Sigmoid colon (tissue), 7 donors: ENCODE results near the gene RIMBP2. TPM values are rescaled to one million over a fixed set of nuclear protein-coding genes. Genes with fewer than 3 reads are reported as not detected.

Source experiments
- DNase-seq: peaks from one replicate; pipeline ENCODE4 v3.0.0-alpha.2; 2019
- H3K27ac ChIP-seq, 4 donors: fragments of 200-600 bp; sonication (generic); one replicate each; pipeline ENCODE4 v1.5.1; 2016 to 2019; ENCODE audit warnings: mild to moderate bottlenecking in 1 of 4
- H3K27me3 ChIP-seq, 3 donors: fragments of 200-600 bp; sonication (generic); one replicate each; pipeline ENCODE4 v1.5.1; 2019; ENCODE audit warnings: mild to moderate bottlenecking in 1 of 3
- H3K36me3 ChIP-seq, 4 donors: fragments of 200-600 bp; sonication (generic); one replicate each; pipeline ENCODE4 v1.5.1; 2016 to 2019
- H3K4me1 ChIP-seq, 4 donors: fragments of 200-600 bp; sonication (generic); one replicate each; pipeline ENCODE4 v1.5.1; 2017 to 2019
- H3K4me3 ChIP-seq, 4 donors: fragments of 200-600 bp; sonication (generic); one replicate each; pipeline ENCODE4 v1.5.1; 2017 to 2019; ENCODE audit warnings: mild to moderate bottlenecking in 2 of 4, moderate library complexity in 1 of 4
- H3K9me3 ChIP-seq, 4 donors: fragments of 200-600 bp in 3 of 4; sonication (generic) in 3 of 4; one replicate each; pipeline versions ENCODE4 v1.5.1 to v1.6.1; 2013 to 2019
- EP300 ChIP-seq, 4 donors: sonication (generic); formaldehyde crosslinking; IDR thresholded peaks; one replicate each; pipeline ENCODE4 v1.6.1; 2017; ENCODE audit warnings: antibody characterized with exemption in 4 of 4
- POLR2A ChIP-seq, 2 donors: fragments of 450-650 bp; IDR thresholded peaks; one replicate each; pipeline ENCODE4 v1.6.1; 2016; ENCODE audit warnings: antibody characterized with exemption in 2 of 2, mild to moderate bottlenecking in 2 of 2, moderate library complexity in 2 of 2
- POLR2AphosphoS5 ChIP-seq, 4 donors: sonication (generic); formaldehyde crosslinking; IDR thresholded peaks; one replicate each; pipeline ENCODE4 v1.6.1; 2017; ENCODE audit warnings: antibody characterized with exemption in 4 of 4
- WGBS, 2 donors: extraction: QIAGEN DNeasy Blood & Tissue Kit; methylation state at CpG; one replicate each; pipeline ENCODE4 v1.1.7; 2013; 5-methylcytosine and 5-hydroxymethylcytosine counted together
- intact Hi-C: fragments of 100-400 bp; cut with DNase I; formaldehyde crosslinking; loops from one replicate; pipeline ENCODE4 v1.15.1; 2023
- polyA plus RNA-seq, 3 donors: library from polyadenylated mRNA; stranded (reverse); fragments of 200-250 nt; gene quantifications; one replicate each; pipeline ENCODE4 v1.2.3, GENCODE V29; 2013
- total RNA-seq, 4 donors: library from RNA; depleted of rRNA; stranded (reverse); fragments of >200 nt; gene quantifications; one replicate each; pipeline ENCODE4 v1.1.0, GENCODE V29; 2016
- TF ChIP-seq, protein P1 (sequence below), 4 experiments: fragments of 450-650 bp in 3 of 4; fragments of 200-600 bp in 1 of 4; IDR thresholded peaks; one replicate each; pipeline ENCODE4 v1.5.1; 2016 to 2019; ENCODE audit warnings: antibody characterized with exemption in 4 of 4, mild to moderate bottlenecking in 3 of 4, moderate library complexity in 2 of 4
- donor health status: healthy with polysubstance abuse.
- donor health status: Bipolar disorder and iron deficiency.
- donor health status: healthy.

Gene RIMBP2
- total and polyA plus RNA-seq, 7 donors = under 0.01 to 5.5 (median 1.4) TPM

DNA sequence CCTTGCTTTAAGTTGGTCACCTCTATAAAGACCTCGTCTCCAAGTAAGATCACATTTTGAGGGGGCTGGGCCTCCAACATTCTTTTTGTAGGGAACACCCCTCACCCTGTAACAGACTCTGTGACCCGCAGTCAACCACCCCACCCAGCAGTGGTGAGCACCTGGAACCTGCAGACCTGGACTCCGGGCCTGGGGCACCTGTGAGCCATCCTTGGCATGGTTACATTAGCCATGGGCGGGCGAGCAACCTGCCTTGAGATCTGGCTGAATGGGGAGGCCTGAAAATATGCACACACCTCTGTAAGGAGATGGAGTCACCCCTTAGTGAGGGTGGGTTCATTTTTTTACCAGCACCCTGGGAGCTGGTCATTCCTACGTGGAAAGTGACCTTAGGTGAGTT lies 95.3 kb downstream of the RIMBP2 start:
- WGBS, 2 donors = 91 to 92% methylated on average over 6 of the region's 6 CpGs
- Histone ChIP-seq H3K4me1 (no peaks in the 10 kb centered on the region), H3K27ac (no peak overlapping the region), H3K4me3 (no peak overlapping the region), H3K9me3 (peaks cover 0 to 12% (median 1%) of the 10 kb centered on the region in 4 donors), H3K27me3 (no peaks in the 10 kb centered on the region), H3K36me3 (no peaks in the 10 kb centered on the region)
- intact Hi-C loops = no loop called here
- TF ChIP-seq POLR2AphosphoS5 (IDR thresholded peaks at IDR 0.05) = no peak
- TF ChIP-seq, protein P1, sequence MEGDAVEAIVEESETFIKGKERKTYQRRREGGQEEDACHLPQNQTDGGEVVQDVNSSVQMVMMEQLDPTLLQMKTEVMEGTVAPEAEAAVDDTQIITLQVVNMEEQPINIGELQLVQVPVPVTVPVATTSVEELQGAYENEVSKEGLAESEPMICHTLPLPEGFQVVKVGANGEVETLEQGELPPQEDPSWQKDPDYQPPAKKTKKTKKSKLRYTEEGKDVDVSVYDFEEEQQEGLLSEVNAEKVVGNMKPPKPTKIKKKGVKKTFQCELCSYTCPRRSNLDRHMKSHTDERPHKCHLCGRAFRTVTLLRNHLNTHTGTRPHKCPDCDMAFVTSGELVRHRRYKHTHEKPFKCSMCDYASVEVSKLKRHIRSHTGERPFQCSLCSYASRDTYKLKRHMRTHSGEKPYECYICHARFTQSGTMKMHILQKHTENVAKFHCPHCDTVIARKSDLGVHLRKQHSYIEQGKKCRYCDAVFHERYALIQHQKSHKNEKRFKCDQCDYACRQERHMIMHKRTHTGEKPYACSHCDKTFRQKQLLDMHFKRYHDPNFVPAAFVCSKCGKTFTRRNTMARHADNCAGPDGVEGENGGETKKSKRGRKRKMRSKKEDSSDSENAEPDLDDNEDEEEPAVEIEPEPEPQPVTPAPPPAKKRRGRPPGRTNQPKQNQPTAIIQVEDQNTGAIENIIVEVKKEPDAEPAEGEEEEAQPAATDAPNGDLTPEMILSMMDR (IDR thresholded peaks at IDR 0.05) = no peak
- TF ChIP-seq EP300 (IDR thresholded peaks at IDR 0.05) = no peak
- no peak for TF ChIP-seq POLR2A (IDR thresholded peaks at IDR 0.05)
- DNase-seq = peak; percentile 57

DNA sequence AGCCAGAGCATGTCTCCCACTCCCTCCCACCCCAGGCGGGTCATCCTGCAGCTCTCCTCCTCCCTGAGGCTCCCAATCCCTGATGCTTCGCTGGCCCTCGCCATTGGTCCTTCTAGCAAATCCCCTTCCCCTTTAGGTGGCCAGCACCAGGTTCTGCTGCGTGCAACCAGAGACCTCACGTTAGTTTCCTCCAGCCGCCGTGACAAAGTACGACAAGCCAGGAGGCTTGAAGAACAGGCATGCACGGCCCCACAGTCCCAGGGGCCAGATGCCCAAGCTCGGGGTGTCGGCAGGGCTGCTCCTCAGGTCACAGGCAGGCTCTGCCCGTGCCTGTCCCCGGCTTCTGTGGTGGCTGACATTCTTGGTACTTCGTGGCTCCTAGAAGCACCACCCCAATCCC lies 95.8 kb downstream of the RIMBP2 start:
- Histone ChIP-seq H3K4me1 (no peaks in the 10 kb centered on the region), H3K27me3 (no peaks in the 10 kb centered on the region), H3K4me3 (no peak overlapping the region), H3K36me3 (no peaks in the 10 kb centered on the region), H3K27ac (no peak overlapping the region), H3K9me3 (peaks cover 0 to 12% (median 1%) of the 10 kb centered on the region in 4 donors)
- DNase-seq = peak; percentile 57
- TF ChIP-seq, protein P1 (IDR thresholded peaks at IDR 0.05) = no peak
- no peak for TF ChIP-seq EP300 (IDR thresholded peaks at IDR 0.05)
- no peak for TF ChIP-seq POLR2A (IDR thresholded peaks at IDR 0.05)
- TF ChIP-seq POLR2AphosphoS5 (IDR thresholded peaks at IDR 0.05) = no peak
- 89 to 93% methylated on average over 14 of the region's 14 CpGs for WGBS, 2 donors
- intact Hi-C loops = no loop called here

DNA sequence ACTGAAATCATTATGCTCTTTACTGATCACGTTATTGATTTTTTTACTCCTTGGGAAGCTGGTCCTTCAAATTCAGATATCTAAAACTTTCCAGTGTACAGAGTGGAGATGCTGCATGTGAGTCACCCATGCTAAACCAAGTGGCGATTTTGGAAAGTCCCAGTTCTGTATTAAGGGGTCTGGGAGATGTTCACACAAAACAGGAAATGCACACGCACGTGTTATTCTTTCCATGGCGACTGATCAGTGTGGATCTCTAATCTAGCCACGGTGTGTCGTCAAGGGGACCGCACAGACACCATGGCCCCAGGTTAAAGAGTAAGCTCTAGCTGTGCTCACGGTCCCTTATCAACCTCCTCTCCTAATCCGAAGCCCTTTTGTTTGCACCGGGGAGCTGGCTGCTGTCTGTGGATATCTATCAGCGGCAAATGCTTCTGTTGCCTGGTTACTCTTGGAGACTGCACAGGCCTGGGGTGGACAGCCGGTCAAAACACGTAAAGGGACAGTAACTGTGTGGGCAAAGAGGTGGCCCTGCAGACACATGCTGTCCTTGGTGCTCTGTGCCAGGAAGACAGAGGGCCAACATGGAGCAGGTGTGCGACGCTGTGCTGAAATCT lies 96.6 kb downstream of the RIMBP2 start:
- no peak overlapping the region for H3K27ac ChIP-seq
- H3K9me3 ChIP-seq = peaks cover 0 to 12% (median 1%) of the 10 kb centered on the region in 4 donors
- peak; percentile 25 for DNase-seq
- TF ChIP-seq POLR2A (IDR thresholded peaks at IDR 0.05) (no peak), EP300 (IDR thresholded peaks at IDR 0.05) (no peak)
- TF ChIP-seq, protein P1 (IDR thresholded peaks at IDR 0.05) = no peak
- no peak overlapping the region for H3K4me3 ChIP-seq
- no peaks in the 10 kb centered on the region for H3K27me3 ChIP-seq
- intact Hi-C loops = no loop called here
- H3K36me3 ChIP-seq = no peaks in the 10 kb centered on the region
- no peaks in the 10 kb centered on the region for H3K4me1 ChIP-seq
- WGBS, 2 donors = 85 to 89% methylated on average over 16 of the region's 16 CpGs

DNA sequence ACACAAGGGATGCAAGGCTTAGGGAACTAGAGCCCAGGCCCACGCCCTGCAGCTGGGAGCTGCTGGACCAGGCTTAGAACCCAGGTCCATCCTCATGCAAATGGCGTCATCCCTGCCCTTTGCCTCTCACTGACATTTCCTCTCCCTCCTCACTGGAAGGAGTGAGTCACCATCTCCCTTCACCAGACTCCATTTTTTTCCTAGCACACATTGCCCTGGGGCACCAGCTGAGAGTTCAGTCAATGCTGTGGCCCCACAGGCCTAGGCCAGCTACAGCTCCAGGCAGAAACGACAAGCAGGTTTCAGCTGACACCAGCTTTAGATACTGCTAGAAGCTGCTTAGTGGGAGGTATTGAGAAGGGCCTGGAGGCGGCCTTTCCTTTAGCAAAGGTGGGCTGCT lies 98.9 kb downstream of the RIMBP2 start:
- H3K9me3 ChIP-seq = peaks cover 0 to 3% (median 0%) of the 10 kb centered on the region in 4 donors
- intact Hi-C loops = no loop called here
- no peak overlapping the region for H3K4me3 ChIP-seq
- H3K27ac ChIP-seq = no peak overlapping the region
- no peaks in the 10 kb centered on the region for H3K27me3 ChIP-seq
- no peaks in the 10 kb centered on the region for H3K36me3 ChIP-seq
- no peak for DNase-seq
- H3K4me1 ChIP-seq = no peaks in the 10 kb centered on the region
- 87% methylated on average over 4 of the region's 4 CpGs for WGBS, 2 donors
- TF ChIP-seq POLR2AphosphoS5 (IDR thresholded peaks at IDR 0.05) (no peak), EP300 (IDR thresholded peaks at IDR 0.05) (no peak), POLR2A (IDR thresholded peaks at IDR 0.05) (no peak)
- TF ChIP-seq, protein P1 (IDR thresholded peaks at IDR 0.05) = no peak

DNA sequence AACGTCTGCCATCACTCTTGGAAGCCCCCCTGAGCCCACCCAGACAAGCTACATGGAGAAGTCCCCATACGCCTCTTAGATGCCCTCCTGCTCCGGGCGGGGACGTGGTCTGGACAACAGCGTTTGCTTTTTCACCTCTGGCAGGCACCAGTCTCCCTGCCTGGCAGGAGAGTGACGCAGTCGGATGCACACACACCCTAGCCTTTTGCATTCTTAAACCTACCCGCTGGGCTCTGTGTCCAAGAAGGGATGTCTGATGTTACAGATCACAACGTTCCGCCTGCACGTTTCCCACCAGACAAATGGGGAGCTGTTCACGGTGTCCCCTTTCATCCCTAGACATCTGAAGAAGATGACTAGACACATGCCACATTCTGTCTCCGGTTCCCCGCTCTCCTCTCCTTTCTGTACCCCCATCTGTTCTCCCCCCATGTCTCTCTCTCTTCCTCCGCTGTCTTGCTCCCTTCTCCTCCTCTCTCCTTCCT lies 100.2 kb downstream of the RIMBP2 start:
- no peak for TF ChIP-seq EP300 (IDR thresholded peaks at IDR 0.05)
- TF ChIP-seq, protein P1 (IDR thresholded peaks at IDR 0.05) = no peak
- TF ChIP-seq POLR2A (IDR thresholded peaks at IDR 0.05) = no peak
- TF ChIP-seq POLR2AphosphoS5 (IDR thresholded peaks at IDR 0.05) = no peak
- DNase-seq = peak; percentile 43
- WGBS, 2 donors = 86 to 90% methylated on average over 16 of the region's 16 CpGs
- Histone ChIP-seq H3K4me1 (no peaks in the 10 kb centered on the region), H3K4me3 (no peak overlapping the region), H3K9me3 (no peaks in the 10 kb centered on the region), H3K36me3 (no peaks in the 10 kb centered on the region), H3K27ac (no peak overlapping the region), H3K27me3 (no peaks in the 10 kb centered on the region)
- intact Hi-C loops = no loop called here
